HG03457 (cell line): ENCODE results near the gene PTPRZ1.
A peak's percentile ranks its signal among the peaks of the same experiment; 100 is the strongest.

Experiments
- ATAC-seq: cut with Tn5 transposase; IDR thresholded peaks from one replicate; pipeline ENCODE4 v1.9.1; 2021; ENCODE audit warnings: moderate number of reproducible peaks; ENCODE audit not compliant: unreplicated experiment

The PTPRZ1 gene

DNA sequence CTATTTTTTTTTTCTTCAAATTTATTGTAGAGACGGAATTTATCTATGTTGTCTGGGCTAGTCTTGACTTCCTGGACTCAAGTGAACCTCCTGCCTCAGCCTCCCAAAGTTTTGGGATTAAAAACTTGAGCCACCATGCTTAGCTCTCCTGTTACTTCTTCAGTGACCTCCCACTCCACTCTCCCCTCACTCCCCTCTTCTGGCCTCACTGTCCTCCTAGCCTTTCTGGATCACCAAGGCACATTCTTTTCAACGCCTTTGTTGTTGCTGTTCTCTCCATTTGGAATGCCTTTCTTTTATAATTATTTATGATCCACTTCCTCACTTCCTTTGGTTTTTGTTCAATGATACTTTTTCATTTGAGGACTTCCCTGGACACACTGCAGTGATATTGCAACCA lies 17.9 kb downstream of the PTPRZ1 start:
- no peak for ATAC-seq

GRCh38 chr7:121891731-121892130 lies 18.8 kb downstream of the PTPRZ1 start:
- no peak for ATAC-seq

- peak; percentile 76 for ATAC-seq
Observed at GRCh38 chr7:121901026-121901425, 28.1 kb downstream of the PTPRZ1 start.

- no peak for ATAC-seq
Observed at GRCh38 chr7:121904120-121904519, 31.2 kb downstream of the PTPRZ1 start.

DNA sequence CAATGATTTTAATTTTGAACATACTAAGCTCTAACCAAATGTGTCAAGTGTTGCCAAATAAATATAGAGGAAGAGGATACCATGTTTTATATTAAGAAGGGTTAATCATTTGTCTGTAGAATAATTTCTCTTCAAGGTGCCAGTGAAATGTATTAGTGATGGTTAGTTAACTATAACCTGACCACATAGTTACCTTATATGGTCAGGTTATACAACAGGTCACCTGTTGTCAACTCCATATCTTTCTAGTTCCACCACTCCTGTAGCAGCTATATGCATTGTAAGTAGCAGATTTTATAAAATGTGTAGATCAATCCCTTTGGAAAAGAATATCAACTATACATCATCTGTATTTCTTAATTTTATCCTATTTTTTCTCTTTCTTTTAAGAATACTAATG lies 35.1 kb downstream of the PTPRZ1 start:
- no peak for ATAC-seq

GRCh38 chr7:121909716-121910345 lies 36.9 kb downstream of the PTPRZ1 start:
- ATAC-seq = no peak

GRCh38 chr7:121913947-121914675 lies 41.1 kb downstream of the PTPRZ1 start:
- no peak for ATAC-seq

DNA sequence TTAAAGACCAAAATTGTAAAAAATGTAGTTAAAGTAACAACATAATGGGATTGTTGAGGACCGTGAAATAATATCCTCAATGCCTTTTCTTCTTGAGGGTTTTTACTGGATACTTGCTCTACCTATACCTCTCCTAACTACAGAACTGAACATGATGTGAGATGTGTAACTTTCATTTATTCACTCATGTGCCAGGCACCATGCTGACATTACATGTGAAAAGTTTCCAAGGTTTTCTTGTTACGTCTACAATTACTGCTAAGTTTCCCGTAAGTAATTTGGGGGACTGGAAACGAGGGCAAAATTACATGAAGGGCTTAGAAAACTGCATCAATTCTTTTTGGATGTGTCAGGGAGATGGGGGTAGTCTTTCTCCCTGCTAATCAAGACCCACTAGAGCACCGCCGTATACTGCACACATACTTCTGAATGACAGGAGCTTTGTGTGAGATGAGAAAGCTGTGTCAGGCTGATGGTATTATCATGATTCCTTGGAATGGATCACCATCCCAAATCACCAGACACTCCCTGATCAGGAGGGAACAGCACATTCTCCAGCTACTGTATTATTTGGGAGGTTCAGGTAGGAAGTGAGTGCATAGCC lies 41.8 kb downstream of the PTPRZ1 start:
- ATAC-seq = no peak

DNA sequence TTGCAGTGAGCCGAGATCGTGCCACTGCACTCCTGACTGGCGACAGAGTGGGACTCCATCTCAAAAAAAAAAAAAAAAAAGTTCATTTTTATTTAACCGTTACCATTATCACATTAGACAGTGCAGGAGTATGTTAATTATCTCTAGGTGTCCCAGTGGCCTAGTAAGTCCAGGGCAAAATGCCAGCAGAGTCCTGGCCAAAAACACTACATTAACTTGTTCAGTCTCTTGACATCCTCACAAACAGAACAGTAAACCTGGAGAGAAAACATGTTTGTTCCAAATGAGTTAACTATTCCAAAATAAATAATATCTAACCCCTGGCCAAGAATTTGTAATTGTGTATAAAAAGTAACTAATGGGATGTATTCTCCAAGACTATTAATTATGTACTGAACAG lies 43.2 kb downstream of the PTPRZ1 start:
- ATAC-seq = no peak

- no peak for ATAC-seq
Observed at GRCh38 chr7:121919986-121920385, 47.0 kb downstream of the PTPRZ1 start.

DNA sequence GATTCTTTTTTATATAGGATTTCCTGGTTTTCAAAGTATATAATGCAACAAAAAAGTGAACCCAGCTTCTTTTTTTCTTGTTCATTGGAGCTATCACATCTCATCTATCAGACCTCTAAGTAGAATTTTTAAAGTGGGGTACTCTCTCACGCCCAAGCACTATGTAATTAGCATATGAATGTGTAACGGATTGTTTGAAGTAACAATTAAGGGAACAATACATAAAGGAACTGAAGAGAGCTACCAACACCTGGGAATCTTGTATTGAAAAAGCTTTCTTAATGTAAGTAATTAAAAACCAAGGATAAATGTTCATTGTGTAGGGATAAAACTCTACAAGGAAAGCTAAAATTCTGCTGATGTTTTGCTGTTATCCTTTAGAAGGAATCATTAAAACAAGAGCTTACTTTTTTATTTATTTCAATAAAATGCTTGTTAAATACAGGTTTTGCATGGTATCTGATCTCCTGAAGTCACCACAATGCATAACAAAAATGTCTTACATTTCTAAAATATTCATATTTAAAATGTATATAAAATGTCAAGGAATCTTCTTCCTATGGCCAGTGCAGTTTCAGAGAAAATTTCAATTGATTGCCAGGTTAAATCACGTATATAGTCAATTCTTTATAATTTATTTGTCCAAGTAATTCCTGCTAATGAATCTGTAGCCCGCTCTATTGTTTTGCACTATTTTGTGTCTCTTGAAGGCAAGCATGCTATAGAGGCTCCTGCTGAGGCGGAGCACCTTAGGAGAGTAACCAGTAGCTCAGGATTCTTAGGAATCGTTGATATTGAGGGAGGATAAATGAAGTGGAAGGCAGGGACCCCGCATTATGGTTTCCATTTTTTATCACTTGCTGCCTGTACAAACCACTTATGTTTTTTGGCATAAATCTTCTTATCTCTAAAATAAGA lies 51.6 kb downstream of the PTPRZ1 start:
- no peak for ATAC-seq

GRCh38 chr7:121931149-121931902 lies 58.4 kb downstream of the PTPRZ1 start:
- no peak for ATAC-seq

DNA sequence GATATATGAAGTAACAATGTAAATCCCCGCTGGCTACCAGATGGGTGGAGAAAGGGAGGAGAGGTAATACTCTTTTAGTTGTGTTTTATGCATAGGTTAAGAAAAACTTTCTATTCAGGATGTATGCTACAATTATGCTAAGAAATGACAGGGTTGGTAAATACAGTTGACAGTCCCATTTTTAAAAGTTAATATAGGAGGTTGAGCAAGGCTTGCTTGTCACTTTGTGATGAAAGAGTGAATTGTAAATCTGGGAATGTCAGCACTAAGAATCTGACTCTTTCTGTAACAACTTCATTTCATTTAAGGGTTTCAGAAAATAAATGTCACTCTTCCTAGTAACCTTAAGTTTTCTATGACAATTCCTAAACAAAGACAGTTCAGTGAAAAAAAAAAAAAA lies 59.8 kb downstream of the PTPRZ1 start:
- no peak for ATAC-seq

GRCh38 chr7:121936951-121937623 lies 64.1 kb downstream of the PTPRZ1 start:
- ATAC-seq = no peak

- ATAC-seq = no peak
Observed at GRCh38 chr7:121938429-121938996, 65.6 kb downstream of the PTPRZ1 start.

DNA sequence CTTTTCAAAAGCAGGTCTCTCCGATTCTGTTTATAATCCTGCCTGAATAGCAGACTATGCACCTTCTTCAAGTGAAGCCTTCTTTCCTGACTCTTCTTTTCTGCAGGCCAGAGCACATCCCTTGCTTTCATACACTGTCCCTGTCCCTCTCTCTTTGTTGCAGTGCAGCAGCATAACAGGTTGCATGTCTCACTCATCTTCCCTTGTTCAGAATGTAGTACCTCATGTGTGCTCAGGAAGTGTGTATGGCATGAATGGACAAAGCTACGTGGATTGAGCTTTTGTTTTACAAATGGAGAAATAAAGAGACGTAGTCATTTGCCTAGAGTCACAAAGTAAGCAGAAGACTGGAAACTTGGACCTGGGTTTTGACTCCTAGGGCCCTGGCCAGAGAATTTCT lies 68.0 kb downstream of the PTPRZ1 start:
- no peak for ATAC-seq

- ATAC-seq = no peak
Observed at GRCh38 chr7:121941830-121942229, 68.9 kb downstream of the PTPRZ1 start.

GRCh38 chr7:121945066-121945465 lies 72.1 kb downstream of the PTPRZ1 start:
- no peak for ATAC-seq

- no peak for ATAC-seq
Observed at GRCh38 chr7:121945480-121946236, 72.7 kb downstream of the PTPRZ1 start.
